Vagina (tissue), 2 donors: ENCODE data around the gene CCL14. TPM values are rescaled to one million over a fixed set of nuclear protein-coding genes. Genes with fewer than 3 reads are reported as not detected.

Experiments used
- DNase-seq, 2 donors: peaks; one replicate each; pipeline ENCODE4 v3.0.0-alpha.2; 2017; ENCODE audit errors: extremely low spot score in 2 of 2
- H3K27ac ChIP-seq: fragments of 200-600 bp; sonication (generic); one replicate; pipeline ENCODE4 v1.5.1; 2019
- H3K27me3 ChIP-seq: fragments of 200-600 bp; sonication (generic); one replicate; pipeline ENCODE4 v1.5.1; 2019
- H3K36me3 ChIP-seq, 2 donors: fragments of 200-600 bp; sonication (generic); one replicate each; pipeline ENCODE4 v1.5.1; 2017 to 2019
- H3K4me1 ChIP-seq: fragments of 200-600 bp; sonication (generic); one replicate; pipeline ENCODE4 v1.5.1; 2019
- H3K4me3 ChIP-seq, 2 donors: fragments of 200-600 bp; sonication (generic); 1 replicate in 1 of 2; 2 replicates in 1 of 2; pipeline ENCODE4 v1.5.1; 2016 to 2019
- H3K9me3 ChIP-seq: fragments of 200-600 bp; sonication (generic); one replicate; pipeline ENCODE4 v1.5.1; 2019
- POLR2A ChIP-seq, 2 donors: fragments of 450-650 bp; IDR thresholded peaks; one replicate each; pipeline ENCODE4 v1.6.1; 2017; ENCODE audit warnings: antibody characterized with exemption in 2 of 2, mild to moderate bottlenecking in 2 of 2, moderate library complexity in 2 of 2
- POLR2AphosphoS5 ChIP-seq, 2 donors: sonication (generic); formaldehyde crosslinking; IDR thresholded peaks; one replicate each; pipeline ENCODE4 v1.9.0; 2017; ENCODE audit warnings: antibody characterized with exemption in 2 of 2, mild to moderate bottlenecking in 2 of 2, low read depth in 1 of 2; ENCODE audit not compliant: insufficient read depth in 1 of 2
- intact Hi-C: fragments of 100-400 bp; cut with DNase I; formaldehyde crosslinking; loops from one replicate; pipeline ENCODE4 v1.15.1; 2023
- total RNA-seq: library from RNA; depleted of rRNA; stranded (reverse); fragments of >200 nt; gene quantifications from one replicate; pipeline ENCODE4 v1.2.3, GENCODE V29; 2016
- TF ChIP-seq, protein P1 (sequence below), 3 experiments: fragments of 450-650 bp in 2 of 3; fragments of 200-600 bp in 1 of 3; sonication (generic) in 1 of 3; IDR thresholded peaks; one replicate each; pipeline ENCODE4 v1.5.1; 2017 to 2019; ENCODE audit warnings: antibody characterized with exemption in 3 of 3, mild to moderate bottlenecking in 2 of 3, moderate library complexity in 2 of 3

The CCL14 gene
- total RNA-seq, 1 donor from 2014 or later, result 93.1 TPM

- no peak overlapping the region for H3K4me3 ChIP-seq
- no peak overlapping the region for H3K27ac ChIP-seq
- no peaks in the 10 kb centered on the region for H3K36me3 ChIP-seq
- TF ChIP-seq POLR2AphosphoS5 (IDR thresholded peaks at IDR 0.05; ENCODE audit: insufficient read depth in 1 of 2, low read depth in 1 of 2) (no peak), POLR2A (IDR thresholded peaks at IDR 0.05) (no peak)
- TF ChIP-seq, protein P1, sequence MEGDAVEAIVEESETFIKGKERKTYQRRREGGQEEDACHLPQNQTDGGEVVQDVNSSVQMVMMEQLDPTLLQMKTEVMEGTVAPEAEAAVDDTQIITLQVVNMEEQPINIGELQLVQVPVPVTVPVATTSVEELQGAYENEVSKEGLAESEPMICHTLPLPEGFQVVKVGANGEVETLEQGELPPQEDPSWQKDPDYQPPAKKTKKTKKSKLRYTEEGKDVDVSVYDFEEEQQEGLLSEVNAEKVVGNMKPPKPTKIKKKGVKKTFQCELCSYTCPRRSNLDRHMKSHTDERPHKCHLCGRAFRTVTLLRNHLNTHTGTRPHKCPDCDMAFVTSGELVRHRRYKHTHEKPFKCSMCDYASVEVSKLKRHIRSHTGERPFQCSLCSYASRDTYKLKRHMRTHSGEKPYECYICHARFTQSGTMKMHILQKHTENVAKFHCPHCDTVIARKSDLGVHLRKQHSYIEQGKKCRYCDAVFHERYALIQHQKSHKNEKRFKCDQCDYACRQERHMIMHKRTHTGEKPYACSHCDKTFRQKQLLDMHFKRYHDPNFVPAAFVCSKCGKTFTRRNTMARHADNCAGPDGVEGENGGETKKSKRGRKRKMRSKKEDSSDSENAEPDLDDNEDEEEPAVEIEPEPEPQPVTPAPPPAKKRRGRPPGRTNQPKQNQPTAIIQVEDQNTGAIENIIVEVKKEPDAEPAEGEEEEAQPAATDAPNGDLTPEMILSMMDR (IDR thresholded peaks at IDR 0.05), result no peak
- intact Hi-C loops, result no loop called here
- no peak for DNase-seq
- H3K27me3 ChIP-seq, result no peaks in the 10 kb centered on the region
- no peaks in the 10 kb centered on the region for H3K9me3 ChIP-seq
- no peaks in the 10 kb centered on the region for H3K4me1 ChIP-seq
Observed at GRCh38 chr17:35949401-35949800, 37.1 kb downstream of the CCL14 start.

GRCh38 chr17:35948092-35948491 lies 38.4 kb downstream of the CCL14 start:
- intact Hi-C loops, result no loop called here

DNA sequence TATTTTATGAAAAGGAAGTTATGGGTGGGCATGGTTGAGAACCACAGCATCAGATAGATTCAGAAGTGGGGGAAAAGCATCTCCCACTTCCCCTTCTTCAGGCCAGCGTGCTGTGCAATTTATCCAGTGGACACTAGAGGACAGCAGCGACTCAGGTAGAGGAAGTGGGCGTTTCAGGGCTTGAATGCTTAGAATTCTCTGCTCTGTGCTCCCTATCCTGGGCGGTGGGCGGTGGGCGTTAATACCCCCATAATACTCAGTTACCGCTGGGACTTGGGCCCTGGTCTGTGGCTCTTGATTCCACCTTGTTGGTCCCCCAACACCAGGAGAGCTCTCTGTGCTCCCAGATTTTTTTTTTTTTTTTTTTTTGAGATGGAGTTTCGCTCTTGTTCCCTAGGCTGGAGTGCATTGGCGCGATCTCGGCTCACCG lies 39.4 kb downstream of the CCL14 start:
- no peaks in the 10 kb centered on the region for H3K9me3 ChIP-seq
- no peaks in the 10 kb centered on the region for H3K27me3 ChIP-seq
- H3K4me1 ChIP-seq, result no peaks in the 10 kb centered on the region
- no peak overlapping the region for H3K4me3 ChIP-seq
- DNase-seq, result no peak
- intact Hi-C loops, result no loop called here
- no peak overlapping the region for H3K27ac ChIP-seq
- TF ChIP-seq, protein P1 (IDR thresholded peaks at IDR 0.05), result peak in 2 of 3 experiments; percentile 38 to 47
- TF ChIP-seq POLR2AphosphoS5 (IDR thresholded peaks at IDR 0.05; ENCODE audit: insufficient read depth in 1 of 2, low read depth in 1 of 2), result no peak
- H3K36me3 ChIP-seq, result no peaks in the 10 kb centered on the region

More at GRCh38 chr17:35948092-35948491, 38.4 kb downstream of the CCL14 start:
- Histone ChIP-seq H3K36me3 (no peaks in the 10 kb centered on the region), H3K4me1 (no peaks in the 10 kb centered on the region), H3K27ac (no peak overlapping the region), H3K4me3 (no peak overlapping the region), H3K9me3 (no peaks in the 10 kb centered on the region), H3K27me3 (no peaks in the 10 kb centered on the region)
- no peak for DNase-seq
- TF ChIP-seq POLR2A (IDR thresholded peaks at IDR 0.05) (no peak), POLR2AphosphoS5 (IDR thresholded peaks at IDR 0.05; ENCODE audit: insufficient read depth in 1 of 2, low read depth in 1 of 2) (no peak)
- TF ChIP-seq, protein P1 (IDR thresholded peaks at IDR 0.05), result no peak

- H3K9me3 ChIP-seq, result no peaks in the 10 kb centered on the region
- no peak overlapping the region for H3K4me3 ChIP-seq
- DNase-seq, result no peak
- intact Hi-C loops, result no loop called here
- no peaks in the 10 kb centered on the region for H3K27me3 ChIP-seq
- TF ChIP-seq POLR2A (IDR thresholded peaks at IDR 0.05) (no peak), POLR2AphosphoS5 (IDR thresholded peaks at IDR 0.05; ENCODE audit: insufficient read depth in 1 of 2, low read depth in 1 of 2) (no peak)
- TF ChIP-seq, protein P1 (IDR thresholded peaks at IDR 0.05), result no peak
- no peak overlapping the region for H3K27ac ChIP-seq
- no peaks in the 10 kb centered on the region for H3K4me1 ChIP-seq
- H3K36me3 ChIP-seq, result no peaks in the 10 kb centered on the region
Observed at GRCh38 chr17:35944151-35944550, 42.4 kb downstream of the CCL14 start.

GRCh38 chr17:35943537-35943936 lies 43.0 kb downstream of the CCL14 start, which contains the start of gene LYZL6:
Gene LYZL6 (minus strand): TSS chr17:35943713. CDS start chr17:35939356, 4,357 bp downstream.
- Histone ChIP-seq H3K36me3 (no peaks in the 10 kb centered on the region), H3K27me3 (no peaks in the 10 kb centered on the region), H3K4me1 (no peaks in the 10 kb centered on the region), H3K27ac (no peak within 1 kb of the TSS), H3K4me3 (no peak within 1 kb of the TSS), H3K9me3 (no peaks in the 10 kb centered on the region)
- intact Hi-C loops, result no loop called here
- no peak for DNase-seq
- TF ChIP-seq, protein P1 (IDR thresholded peaks at IDR 0.05), result no peak
- TF ChIP-seq POLR2A (IDR thresholded peaks at IDR 0.05) (no peak), POLR2AphosphoS5 (IDR thresholded peaks at IDR 0.05; ENCODE audit: insufficient read depth in 1 of 2, low read depth in 1 of 2) (no peak)
